Activated naive CD4-positive, alpha-beta T cell treated with anti-CD3 and anti-CD28 coated beads, Interleukin-2, amount 50 U/mL, for 16 hours (primary cell): ENCODE measurements around the gene PLPP2.

Experiments used
- DNase-seq: peaks from one replicate; pipeline ENCODE4 v3.0.0-alpha.2; 2020

The PLPP2 gene

DNA sequence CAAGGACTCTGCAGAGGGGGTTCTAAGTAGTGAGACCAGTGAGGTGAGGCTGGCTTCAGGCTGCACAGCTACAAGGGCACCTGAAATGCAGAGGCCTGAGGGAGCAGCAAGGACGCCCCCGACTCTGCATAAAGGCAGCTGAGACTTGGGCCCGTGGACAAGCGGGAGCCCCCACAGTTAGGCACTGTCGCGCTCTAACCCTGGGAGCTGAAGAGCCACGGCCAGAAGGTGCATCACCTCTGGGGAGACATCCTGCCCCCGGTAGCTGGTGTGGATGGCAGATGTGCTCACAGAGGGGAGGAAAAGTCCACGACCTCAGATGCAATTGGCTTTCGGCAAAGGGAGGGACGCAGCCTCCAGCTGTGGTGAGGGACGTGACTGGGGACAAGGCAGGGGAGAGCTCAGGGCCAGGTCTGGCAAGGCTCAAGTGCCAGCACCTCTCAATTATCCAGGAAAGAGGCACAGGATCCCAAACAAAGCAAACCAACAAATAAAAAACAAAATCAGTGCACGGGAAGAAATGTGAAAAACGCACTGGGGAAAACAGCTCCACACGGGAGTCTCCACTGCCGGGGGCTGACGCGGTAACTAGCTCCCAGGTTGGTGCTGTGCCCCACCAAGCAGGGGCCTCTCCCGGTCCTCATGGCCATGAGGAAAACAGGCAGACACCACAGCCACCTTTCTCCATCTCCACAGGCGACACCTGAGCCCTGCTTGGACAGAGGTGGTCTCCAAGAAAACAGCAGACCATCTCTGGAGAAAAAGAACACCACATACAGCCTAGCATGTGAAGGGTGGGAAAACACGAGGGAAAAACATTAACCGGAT is 23.0 kb upstream of the PLPP2 start:
- DNase-seq: no peak

DNA sequence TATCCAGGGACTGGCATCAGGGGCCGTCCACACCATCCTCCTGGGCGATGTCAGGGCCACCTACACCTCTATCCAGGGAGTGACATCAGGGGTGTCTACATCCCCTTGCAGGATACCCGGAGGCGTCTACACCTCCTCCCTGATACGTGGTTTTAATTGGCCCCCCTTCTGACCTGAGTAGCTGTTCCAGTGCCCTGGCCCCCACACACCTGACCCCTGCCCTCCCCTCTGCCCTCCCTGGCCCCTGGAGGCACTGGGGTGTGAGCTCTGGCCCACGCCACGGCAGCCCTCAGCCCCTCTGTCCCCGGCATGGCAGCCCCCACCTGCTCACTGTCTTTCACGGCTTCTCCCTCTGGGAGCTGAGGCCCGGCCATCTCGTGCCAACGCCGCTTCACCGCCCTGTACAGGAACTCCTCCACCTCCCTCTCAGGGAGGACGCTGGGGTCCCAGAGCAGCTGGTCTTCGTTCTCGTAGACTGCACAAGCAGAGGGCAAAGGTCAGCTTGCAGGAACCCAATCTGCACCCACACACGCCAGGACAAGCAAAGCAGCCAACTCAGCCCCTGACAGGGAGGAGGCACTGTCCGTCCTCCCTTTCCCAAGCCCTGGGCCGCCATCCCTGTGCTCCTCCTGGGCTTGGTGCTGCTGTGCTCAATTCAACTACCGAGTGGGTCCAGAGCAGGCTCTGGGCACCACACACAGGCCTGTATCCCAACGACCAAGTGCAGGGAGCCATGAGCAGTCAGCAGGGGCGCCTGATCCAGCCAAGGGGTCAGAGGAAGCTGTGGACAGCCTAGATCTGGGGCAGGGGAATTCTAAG is 22.2 kb upstream of the PLPP2 start:
- no peak for DNase-seq

DNA sequence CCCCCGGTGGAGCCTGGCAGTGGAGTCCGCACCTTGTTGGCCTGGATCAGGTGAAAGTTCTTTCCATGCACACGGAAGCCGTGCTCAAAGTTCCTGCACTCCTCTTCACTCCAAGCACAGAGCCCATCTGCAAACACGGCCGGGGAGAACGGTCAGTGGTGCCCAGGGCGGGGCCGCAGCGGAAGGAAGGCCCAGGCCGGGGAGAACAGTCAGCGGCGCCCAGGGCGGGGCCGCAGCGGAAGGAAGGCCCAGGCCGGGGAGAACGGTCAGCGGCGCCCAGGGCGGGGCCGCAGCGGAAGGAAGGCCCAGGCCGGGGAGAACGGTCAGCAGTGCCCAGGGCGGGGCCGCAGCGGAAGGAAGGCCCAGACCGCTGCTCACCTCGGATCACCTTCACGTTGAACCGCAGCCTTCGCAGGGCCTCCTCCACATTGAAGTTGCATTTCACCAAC is 20.6 kb upstream of the PLPP2 start:
- DNase-seq: no peak

DNA sequence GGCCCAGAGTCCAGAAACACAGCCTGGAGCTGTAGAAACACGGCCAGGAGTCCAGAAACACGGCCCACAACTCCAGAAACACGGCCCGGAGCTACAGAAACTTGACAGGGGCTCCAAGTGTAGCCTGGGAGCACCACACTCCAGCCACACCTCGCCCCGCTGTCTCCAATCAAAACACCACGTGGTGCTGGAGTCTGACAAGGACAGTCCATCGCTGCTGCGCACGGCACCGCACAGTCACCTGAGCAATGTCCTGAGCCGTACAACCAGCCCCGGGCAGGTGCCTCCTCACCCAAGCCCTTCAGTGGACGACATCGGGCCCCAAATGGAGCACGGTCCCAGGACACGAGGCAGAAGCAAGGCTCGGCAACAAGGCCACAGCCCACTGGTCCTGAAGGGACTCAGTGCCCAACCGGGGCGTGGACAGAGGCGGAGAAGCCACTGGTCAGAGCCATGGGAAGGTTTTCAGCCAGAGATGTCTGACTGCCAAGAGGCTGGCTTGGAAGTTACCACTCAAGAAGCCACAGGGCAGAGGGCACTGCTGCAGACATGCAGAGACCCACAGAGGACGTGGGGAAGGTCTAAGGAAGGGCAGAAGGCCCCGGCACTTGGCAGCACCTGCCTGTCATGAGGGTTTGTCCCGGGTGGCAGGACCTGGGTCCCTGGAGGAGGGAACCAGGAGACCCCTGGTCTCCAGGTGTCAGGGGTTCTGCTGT is 19.7 kb upstream of the PLPP2 start:
- DNase-seq: no peak

DNA sequence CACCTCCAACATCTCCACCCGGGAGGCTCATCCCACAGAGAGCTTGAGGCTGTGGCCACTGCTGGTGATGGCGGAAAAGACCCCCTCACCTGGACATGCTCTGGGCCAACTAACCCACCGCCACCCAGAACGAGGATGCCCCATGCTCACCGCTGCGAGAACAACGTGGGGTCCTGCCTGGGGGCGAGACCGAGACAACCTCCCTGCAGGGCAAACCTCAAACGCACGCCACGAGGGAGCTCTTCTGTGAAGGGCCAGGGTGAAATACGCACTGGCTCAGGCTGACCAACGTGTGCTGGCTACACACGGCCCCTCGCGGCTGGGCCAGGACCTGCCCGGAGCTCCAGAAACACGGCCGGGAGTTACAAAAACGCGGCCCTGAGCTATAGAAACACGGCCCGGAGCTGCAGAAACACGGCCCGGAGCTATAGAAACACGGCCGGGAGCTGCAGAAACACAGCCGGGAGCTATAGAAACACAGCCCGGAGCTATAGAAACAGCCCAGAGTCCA is 19.0 kb upstream of the PLPP2 start:
- DNase-seq: no peak

DNA sequence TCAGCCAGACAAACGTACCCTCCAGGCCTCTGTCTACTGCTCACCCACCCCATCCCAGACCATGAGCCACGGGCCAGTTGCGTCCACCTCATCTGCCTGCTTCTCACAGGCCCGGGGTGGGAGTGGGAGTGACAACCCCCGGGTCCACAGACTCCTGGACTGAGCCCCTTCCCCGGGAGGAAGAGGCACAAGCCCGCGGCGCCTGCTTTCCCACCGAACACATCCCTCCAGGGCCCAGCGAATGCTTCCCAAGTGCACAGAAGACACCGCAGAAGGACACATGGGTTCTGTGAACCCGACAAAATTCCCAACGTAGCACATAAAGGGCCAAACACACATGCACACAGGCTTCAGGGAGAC is 18.0 kb upstream of the PLPP2 start:
- no peak for DNase-seq

DNA sequence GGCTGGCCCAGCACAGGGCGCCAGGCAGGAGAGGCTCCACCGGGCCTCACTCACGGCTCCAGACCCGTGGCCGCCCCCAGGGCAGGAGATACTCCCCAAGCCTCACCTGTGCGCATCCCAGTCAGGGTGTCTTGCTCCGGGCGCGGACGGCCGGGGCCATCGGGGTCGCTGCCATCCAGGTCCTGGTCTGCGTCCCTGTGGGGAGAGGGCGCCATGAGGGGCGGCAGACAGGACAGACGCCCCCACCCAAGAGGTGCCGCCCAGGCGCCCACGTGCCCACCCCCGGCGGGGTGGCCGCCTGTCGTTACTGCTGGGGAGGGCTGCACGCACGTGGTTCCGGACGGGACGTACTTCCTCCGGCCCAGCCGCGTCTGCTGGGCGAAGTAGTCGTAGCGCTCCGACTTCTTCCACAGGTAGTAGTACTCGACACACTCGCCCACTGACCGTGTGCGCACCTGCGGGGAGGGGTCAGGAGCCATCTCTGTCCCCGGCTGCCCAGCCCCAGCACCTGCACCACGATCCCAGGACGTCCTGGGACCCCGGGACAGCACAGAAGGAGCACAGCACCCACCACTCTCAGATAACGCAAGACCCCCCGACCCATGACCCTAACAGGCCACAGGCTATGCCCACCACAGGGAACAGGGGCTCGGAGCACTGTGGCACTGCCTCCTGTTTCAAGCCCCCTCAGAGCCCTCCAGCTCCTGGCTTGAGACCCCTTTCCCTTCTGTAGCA is 17.4 kb upstream of the PLPP2 start:
- DNase-seq: no peak

DNA sequence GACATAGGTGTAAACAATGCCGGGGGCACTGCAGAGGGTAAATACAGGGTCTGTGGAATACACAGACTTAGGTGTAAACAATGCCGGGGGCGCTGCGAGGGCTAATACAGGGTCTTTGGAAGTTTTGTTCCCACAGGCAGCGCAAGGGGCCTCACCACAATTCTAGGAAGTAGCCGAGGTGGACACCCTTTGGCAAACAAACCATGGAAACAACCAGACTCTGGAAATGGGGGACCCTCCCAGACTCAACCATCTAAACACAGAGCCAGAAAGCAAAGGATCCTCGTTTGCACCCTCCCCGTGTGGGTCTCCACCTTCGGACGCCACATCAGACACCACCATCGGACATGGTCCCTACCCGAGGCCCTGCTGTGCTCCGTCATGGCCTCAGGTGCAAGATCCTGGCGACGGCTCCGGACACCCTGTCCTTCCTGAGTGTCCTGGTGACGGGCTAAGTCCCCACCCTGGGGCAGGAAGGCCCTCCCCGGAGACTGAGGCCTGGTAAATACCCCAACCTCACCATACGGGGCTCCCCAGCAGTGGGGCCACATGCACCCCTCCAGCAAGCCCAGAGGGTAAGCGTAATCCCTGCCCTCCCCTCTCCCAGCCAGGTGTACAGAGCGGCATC is 16.7 kb upstream of the PLPP2 start:
- DNase-seq: no peak

DNA sequence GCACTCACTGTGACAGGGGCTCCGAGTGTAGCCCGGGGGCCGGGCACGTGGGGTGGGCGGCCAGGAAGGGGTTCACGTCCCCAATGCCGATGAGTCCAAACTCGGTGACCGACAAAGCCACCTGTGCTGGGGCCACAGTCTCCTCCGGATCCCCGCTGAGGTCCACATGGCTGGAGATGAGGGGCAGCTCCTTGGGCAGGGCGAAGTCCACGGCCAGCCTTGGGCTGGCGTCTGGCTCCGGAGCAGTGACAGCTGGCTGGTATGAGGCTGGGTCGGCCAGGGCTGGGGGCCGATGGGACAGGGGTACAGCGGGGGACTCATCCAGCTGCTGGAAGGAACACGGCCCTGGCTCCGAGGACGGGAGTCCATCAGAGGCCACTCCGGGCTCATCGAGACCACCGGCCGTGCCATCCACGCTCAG is 15.9 kb upstream of the PLPP2 start:
- no peak for DNase-seq

DNA sequence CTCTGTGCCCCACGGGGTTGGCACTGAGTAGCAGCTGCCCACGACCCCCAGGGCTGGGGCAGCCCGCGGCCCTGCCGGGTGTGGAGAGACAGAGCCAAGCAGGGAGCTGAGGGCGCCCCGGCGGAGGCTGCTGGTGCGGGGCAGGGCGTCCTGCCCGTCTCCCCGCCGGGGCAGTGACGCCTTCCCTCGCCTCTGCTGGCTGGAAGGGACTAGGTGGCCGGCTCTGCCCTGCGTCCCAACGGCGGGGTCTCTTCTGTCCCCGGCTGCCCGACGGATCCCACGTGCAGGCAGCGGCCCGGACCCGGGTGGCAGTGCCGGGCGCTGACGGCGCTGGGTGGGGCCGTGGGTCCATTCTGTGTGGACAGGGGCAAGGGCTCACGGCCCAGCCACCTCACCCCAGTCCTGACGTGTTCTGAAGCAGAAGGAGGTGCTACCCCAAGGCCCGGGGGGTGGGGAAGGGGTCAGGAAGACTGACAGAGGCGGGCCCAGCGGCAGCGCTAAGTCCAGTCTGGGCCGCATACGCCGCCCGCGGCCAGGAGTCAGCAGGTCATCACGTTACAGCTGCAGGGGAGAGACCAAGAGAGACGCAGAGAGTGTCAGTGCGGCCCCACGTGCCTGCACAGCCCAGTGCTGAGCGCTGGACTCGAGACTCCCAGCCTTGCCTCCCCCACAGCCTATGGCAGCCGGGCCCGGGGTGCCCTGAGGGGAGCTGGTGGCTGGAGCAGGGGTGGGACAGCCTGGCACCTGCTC is 15.1 kb upstream of the PLPP2 start:
- no peak for DNase-seq

DNA sequence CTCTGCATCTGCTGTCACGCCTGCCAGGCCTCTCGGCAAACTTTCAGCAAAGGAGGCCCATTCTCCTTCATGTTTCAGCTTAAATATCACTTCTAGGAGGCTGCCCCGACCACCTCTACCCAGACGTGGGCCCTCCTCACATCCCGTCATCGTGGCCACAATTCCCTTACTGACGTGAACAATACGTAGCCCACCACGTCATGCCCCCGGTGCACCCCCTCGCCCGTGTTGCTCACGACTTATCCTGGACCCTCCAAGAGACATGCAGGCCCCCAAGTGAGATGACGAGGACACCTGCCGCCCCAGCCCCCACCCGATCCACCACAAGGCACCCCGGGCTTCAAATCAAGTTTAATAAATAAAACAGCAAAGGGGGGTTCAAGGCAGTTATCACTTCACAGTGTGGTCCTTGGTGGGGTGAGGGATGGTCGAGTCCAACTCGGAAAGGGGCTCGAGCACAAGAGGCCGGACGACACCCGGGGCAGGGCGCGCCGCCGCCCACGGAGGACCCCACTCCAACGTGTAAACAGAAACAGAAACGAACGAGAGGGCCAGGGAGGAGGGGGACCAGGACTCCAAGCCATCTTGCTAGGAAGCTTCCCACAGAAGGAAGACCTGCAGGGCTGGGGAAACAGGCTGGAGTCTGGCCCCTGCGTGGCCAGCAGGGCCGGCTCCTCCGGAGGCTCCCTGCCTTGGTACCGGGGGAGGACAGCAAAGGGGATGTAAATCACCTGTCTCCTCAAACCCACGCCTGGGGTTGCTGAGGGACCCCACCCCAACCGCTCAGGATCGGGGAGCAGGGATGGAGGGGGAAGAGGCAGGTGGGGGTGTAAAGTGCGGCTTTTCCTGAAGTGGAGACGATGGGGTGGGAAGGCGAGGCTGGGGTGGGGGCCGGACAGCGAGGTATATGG is 14.3 kb upstream of the PLPP2 start:
- no peak for DNase-seq

DNA sequence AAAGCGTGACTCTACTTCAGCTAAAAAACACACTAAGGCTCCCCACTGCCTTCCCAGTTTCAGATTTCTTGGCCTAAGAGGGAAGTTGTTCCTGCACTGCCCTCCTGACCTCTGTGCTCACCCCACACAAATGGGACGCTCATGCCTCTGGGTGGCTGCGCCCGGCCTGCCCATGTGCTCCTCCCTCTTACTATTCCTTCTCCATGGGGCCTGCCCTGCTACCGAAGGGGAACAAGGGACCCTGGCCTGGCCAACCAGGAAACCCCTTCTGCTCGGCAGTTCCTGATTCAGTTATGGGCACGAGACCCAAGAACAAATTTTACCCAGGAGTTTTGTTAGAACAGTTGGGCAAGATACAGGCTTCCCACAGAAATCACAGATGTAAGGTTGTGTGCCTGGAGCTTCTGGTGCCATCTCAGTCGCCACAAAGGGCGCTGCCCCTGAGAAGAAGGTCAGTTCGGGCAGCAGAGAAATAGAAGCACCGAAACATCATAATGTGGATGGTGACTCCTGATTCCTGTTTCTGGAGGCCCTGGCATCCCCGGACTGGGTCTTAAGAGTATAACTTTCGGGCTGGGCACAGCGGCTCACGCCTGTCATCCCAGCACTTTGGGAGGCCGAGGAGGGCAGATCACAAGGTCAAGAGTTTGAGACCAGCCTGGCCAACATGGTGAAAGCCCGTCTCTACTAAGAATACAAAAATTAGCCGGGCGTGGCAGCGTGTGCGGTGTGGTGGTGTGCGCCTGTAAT is 5.4 kb upstream of the PLPP2 start:
- no peak for DNase-seq

DNA sequence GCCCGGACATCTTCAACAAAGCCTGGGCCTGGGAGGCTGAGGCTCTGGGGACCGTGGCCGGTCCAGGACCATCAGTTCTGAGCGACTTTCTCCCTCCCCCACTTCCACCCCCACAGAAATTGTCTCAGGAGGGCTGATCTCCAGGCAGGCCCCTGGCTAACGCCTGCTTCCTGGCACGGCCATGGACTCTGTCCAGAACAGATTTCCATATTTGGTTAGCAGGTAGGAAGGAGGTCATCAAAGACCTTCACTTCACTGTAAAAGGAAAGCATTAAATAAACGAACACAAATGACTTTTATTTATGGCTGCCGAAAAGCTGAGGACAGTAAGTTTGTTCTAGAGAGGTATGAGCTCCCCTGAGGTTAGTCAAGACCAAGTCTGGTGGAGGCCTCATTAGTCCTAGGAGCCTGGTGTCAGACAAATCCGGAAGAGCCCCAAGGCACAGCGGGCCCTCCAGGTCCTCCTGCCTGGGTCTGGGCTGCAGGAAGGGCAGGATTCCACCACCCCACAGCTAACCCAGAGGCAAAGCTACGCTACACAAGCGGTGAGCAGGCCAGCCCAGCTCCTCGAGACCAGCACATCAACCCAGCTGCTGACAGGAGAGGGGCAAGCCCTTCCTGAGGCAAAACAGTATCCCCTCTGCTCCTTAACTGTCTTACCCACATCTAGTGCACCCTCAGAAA is 4.6 kb upstream of the PLPP2 start:
- no peak for DNase-seq

DNA sequence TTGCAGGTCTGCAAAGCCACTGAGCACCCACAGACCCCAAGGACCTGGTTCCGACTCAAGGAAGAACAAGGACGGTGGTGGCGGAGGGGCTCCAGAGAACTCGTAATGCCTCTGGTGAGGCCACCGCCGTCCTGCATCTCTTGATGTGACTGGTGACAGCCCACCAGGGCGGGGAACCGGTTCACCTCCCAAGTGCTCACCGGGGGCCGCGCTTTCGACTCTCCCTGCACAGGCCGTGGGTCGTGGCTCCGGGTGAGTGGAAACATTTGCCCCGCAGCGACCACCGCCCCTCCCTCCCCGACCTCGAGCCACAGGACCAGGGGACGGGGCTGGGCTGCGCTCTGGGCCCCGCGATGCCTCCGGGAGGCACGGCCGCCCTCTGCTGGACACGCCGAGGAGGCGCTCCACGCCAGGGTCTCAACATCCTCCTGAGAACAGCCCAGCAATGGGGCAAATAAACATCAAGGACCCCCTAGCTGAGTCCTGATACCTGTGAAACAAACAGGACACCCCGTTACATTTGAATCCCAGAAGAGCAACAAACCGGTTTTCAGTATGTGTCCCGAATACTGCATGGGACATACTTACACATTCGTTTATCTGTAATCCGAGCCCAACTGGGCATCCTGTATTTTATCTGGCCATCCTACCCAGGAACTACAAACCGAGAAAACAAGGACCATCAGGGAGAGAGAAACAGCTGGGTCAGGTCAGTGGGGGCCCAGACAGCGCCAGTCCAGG is 3.9 kb upstream of the PLPP2 start:
- DNase-seq: peak; percentile 56

DNA sequence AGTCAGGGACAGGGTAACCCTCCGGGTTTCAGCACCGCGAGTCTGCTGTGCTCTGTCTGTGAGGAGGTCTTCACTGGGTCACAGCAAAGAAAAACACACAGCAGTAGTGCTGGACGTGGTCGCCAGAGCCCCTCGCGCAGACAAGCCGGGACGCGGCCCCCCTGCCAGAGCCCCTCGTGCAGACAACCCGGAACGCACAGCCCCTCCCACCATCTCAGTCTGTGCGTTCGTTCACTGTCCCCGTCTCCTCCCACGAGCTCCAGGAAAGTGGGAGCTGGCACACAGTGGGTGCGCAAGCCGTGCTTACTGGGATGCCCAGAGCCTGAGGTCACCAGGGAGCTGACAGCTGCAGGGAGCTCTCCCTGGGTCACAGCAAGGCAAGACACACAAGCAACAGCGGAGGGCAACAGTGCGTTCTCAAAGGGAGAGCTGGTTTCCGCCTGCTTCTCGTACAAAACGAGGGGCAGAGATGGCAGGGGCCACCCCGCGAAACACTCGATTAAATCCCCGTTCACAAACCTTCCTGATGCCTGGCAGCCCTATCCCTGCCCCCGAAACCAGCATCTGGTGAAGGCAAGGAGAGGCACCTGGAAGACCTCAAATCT is 3.2 kb upstream of the PLPP2 start:
- DNase-seq: no peak

DNA sequence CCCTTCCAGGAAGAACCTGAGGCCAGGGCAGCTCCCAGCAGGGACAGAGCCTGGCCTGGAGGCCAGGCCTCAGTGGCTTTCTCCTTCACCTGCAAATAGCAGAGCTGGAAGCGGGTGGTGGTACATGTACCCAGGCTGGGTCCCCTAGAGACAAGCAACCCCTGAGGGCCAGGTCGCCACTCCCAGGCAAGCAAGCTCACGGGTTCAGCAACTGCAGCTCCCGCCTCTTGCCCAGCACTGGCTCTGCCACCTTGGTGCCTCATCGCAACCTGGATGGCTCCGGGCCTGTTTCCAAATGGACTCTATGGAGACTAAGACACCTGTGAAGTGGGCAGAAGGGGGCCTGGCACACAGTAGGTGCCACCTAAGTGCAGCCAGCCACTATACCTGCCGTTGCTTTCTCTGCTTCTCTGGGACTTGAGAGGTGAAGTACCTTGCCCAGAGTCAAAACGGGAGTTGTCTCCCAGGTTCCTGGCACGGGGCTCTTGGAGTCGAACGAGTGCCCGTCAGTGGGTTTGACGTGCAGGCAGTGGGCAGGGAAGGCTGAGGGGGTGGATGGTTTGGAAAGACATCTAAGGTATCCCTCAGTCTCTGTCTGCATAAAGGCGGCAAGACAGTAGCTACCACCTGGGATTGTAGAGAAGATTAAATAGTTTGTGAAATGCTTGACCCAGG is 2.4 kb upstream of the PLPP2 start:
- DNase-seq: no peak

DNA sequence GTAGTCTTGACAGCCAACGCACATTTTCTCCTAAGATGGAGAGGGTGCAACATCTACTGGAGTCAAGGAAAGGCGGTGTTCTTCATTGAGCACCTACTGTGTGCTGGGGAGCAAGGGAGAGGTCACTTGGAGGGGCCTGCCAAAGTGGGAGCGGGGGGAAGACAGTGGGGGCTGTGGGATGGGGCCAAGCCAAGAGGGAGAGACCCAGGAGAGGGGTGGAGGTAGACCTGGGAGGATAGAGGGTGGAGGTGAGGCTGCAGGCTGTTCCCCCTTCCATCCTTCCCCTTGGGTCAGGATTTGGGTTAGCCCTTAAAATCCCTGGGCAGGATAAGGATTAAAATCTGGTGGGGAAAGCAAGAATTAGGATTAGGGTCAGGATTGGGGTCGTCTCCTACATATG is 1.7 kb upstream of the PLPP2 start:
- no peak for DNase-seq
